Stomach smooth muscle (tissue), 2 donors: ENCODE measurements around the gene HOXD9.

Experiments
- H3K27ac ChIP-seq: one replicate; pipeline ENCODE4 v1.7.0; 2013; ENCODE audit warnings: mild to moderate bottlenecking, low read length, inconsistent platforms
- H3K27me3 ChIP-seq, 2 donors: one replicate each; pipeline ENCODE4 v1.7.0; 2013; ENCODE audit warnings: low read length in 2 of 2; ENCODE audit not compliant: insufficient read depth in 2 of 2, control insufficient read depth in 1 of 2
- H3K36me3 ChIP-seq, 2 donors: one replicate each; pipeline ENCODE4 v1.7.0; 2013; ENCODE audit warnings: low read length in 2 of 2; ENCODE audit not compliant: control insufficient read depth in 2 of 2, insufficient read depth in 2 of 2
- H3K4me1 ChIP-seq: one replicate; pipeline ENCODE4 v1.7.0; 2013; ENCODE audit warnings: low read length; ENCODE audit not compliant: control insufficient read depth, insufficient read depth
- H3K4me3 ChIP-seq, 2 donors: one replicate each; pipeline ENCODE4 v1.7.0; 2013; ENCODE audit warnings: low read length in 2 of 2
- H3K9ac ChIP-seq, 2 donors: one replicate each; pipeline ENCODE4 v1.7.0; 2013; ENCODE audit warnings: low read length in 2 of 2, mild to moderate bottlenecking in 1 of 2
- H3K9me3 ChIP-seq, 2 donors: one replicate each; pipeline ENCODE4 v1.7.0; 2013; ENCODE audit warnings: low read length in 2 of 2; ENCODE audit not compliant: control insufficient read depth in 2 of 2
- donor health status: healthy.
- donor health status: Pancreatic carcinoma.

HOXD9 gene

GRCh38 chr2:176169181-176169580 lies 46.7 kb downstream of the HOXD9 start:
- H3K9me3 ChIP-seq = no peaks in the 10 kb centered on the region
- H3K27me3 ChIP-seq = peaks cover 58 to 75% of the 10 kb centered on the region in 2 donors
- H3K36me3 ChIP-seq = no peaks in the 10 kb centered on the region
- no peak overlapping the region for H3K4me3 ChIP-seq
- no peak overlapping the region for H3K27ac ChIP-seq
- H3K9ac ChIP-seq = no peak overlapping the region
- peaks cover 10% of the 10 kb centered on the region for H3K4me1 ChIP-seq

- peaks cover 15% of the 10 kb centered on the region for H3K4me1 ChIP-seq
- H3K9me3 ChIP-seq = no peaks in the 10 kb centered on the region
- H3K27me3 ChIP-seq = peaks cover 58 to 75% of the 10 kb centered on the region in 2 donors
- no peak overlapping the region for H3K9ac ChIP-seq
- H3K4me3 ChIP-seq = no peak overlapping the region
- H3K27ac ChIP-seq = no peak overlapping the region
- no peaks in the 10 kb centered on the region for H3K36me3 ChIP-seq
Observed at GRCh38 chr2:176169711-176170110, 47.2 kb downstream of the HOXD9 start.

- Histone ChIP-seq H3K4me3 (no peak overlapping the region), H3K27me3 (peaks cover 58 to 75% of the 10 kb centered on the region in 2 donors), H3K4me1 (peaks cover 15% of the 10 kb centered on the region), H3K36me3 (no peaks in the 10 kb centered on the region), H3K9ac (no peak overlapping the region), H3K27ac (no peak overlapping the region), H3K9me3 (no peaks in the 10 kb centered on the region)
Observed at GRCh38 chr2:176170602-176171305, 48.2 kb downstream of the HOXD9 start.

GRCh38 chr2:176171351-176172006 lies 49.0 kb downstream of the HOXD9 start:
- H3K36me3 ChIP-seq = no peaks in the 10 kb centered on the region
- H3K4me1 ChIP-seq = peaks cover 15% of the 10 kb centered on the region
- no peaks in the 10 kb centered on the region for H3K9me3 ChIP-seq
- H3K27me3 ChIP-seq = peaks cover 59 to 76% of the 10 kb centered on the region in 2 donors
- H3K4me3 ChIP-seq = peak overlapping the region in 1 of 2 donors; percentile 40
- H3K9ac ChIP-seq = no peak overlapping the region
- H3K27ac ChIP-seq = no peak overlapping the region

- Histone ChIP-seq H3K27me3 (peaks cover 64 to 79% of the 10 kb centered on the region in 2 donors), H3K4me1 (peaks cover 15% of the 10 kb centered on the region), H3K9ac (no peak overlapping the region), H3K36me3 (no peaks in the 10 kb centered on the region), H3K27ac (no peak overlapping the region), H3K9me3 (no peaks in the 10 kb centered on the region), H3K4me3 (peak overlapping the region in 1 of 2 donors; percentile 40)
Observed at GRCh38 chr2:176172007-176172894, 49.7 kb downstream of the HOXD9 start.

- Histone ChIP-seq H3K9ac (no peak overlapping the region), H3K4me3 (no peak overlapping the region), H3K27ac (no peak overlapping the region)
Observed at GRCh38 chr2:176172895-176173566, 50.5 kb downstream of the HOXD9 start.

GRCh38 chr2:176173567-176174381 lies 51.3 kb downstream of the HOXD9 start:
- Histone ChIP-seq H3K27ac (no peak overlapping the region), H3K4me1 (peaks cover 15% of the 10 kb centered on the region), H3K9me3 (no peaks in the 10 kb centered on the region), H3K27me3 (peaks cover 75 to 94% of the 10 kb centered on the region in 2 donors), H3K36me3 (no peaks in the 10 kb centered on the region), H3K9ac (no peak overlapping the region), H3K4me3 (no peak overlapping the region)

More at GRCh38 chr2:176172895-176173566, 50.5 kb downstream of the HOXD9 start:
- H3K36me3 ChIP-seq = no peaks in the 10 kb centered on the region
- H3K9me3 ChIP-seq = no peaks in the 10 kb centered on the region
- H3K4me1 ChIP-seq = peaks cover 15% of the 10 kb centered on the region
- peaks cover 70 to 86% of the 10 kb centered on the region in 2 donors for H3K27me3 ChIP-seq

- H3K27me3 ChIP-seq = peaks cover 76 to 98% of the 10 kb centered on the region in 2 donors
- H3K4me3 ChIP-seq = no peak overlapping the region
- no peaks in the 10 kb centered on the region for H3K9me3 ChIP-seq
- H3K27ac ChIP-seq = no peak overlapping the region
- H3K4me1 ChIP-seq = peaks cover 15% of the 10 kb centered on the region
- no peak overlapping the region for H3K9ac ChIP-seq
- no peaks in the 10 kb centered on the region for H3K36me3 ChIP-seq
Observed at GRCh38 chr2:176174382-176174823, 51.9 kb downstream of the HOXD9 start.
